ENCODE measurements around the gene RADIL.

GRCh38 chr7:4862156-4862555 is 21.4 kb downstream of the RADIL start:
- TF ChIP-seq CTCF (IDR thresholded peaks at IDR 0.05; ENCODE audit: low read depth, low read length): no peak
- no peak for TF ChIP-seq EZH2phosphoT487 (IDR thresholded peaks at IDR 0.05; ENCODE audit: low read depth)

All from OCI-LY3 (cell line).